Activated T-helper 1 cell treated with Interleukin-2 at 50 U/mL for 16 hours (primary cell): Measurements from ENCODE around the gene TMEM135.
"Not testable (repeated sequence)": the region's sequence is repeated elsewhere in the genome, so short reads cannot be mapped to it uniquely, and the experiment has no call there.

Source experiments
- DNase-seq: peaks from one replicate; pipeline ENCODE4 v3.0.0-alpha.2; 2020; ENCODE audit warnings: low read depth

TMEM135 gene

GRCh38 chr11:87141980-87142514 lies 104.3 kb downstream of the TMEM135 start:
- DNase-seq = no peak

GRCh38 chr11:87142594-87142993 lies 104.9 kb downstream of the TMEM135 start:
- DNase-seq = no peak

DNA sequence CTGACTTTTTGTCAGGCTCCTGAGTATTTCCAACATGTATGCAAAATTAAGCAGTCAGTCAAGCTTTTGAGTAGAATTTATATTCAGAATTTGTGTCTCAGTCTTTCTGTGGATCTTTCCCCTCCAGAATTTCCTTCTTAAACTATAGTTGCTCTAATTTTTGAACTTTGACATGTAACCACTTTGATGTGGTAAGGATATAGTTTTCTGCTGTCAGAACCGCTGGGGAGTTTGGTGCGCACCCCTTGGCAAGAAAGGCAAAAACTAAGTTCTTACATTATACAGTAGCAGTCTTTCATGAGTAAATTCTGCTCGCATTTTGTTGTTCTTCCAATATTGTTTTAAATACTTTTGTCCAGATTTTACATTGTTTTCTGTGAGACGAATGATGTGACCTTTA lies 105.9 kb downstream of the TMEM135 start:
- DNase-seq = no peak

- no peak for DNase-seq
These were observed 106.5 kb downstream of the TMEM135 start for GRCh38 chr11:87144252-87144651.

DNA sequence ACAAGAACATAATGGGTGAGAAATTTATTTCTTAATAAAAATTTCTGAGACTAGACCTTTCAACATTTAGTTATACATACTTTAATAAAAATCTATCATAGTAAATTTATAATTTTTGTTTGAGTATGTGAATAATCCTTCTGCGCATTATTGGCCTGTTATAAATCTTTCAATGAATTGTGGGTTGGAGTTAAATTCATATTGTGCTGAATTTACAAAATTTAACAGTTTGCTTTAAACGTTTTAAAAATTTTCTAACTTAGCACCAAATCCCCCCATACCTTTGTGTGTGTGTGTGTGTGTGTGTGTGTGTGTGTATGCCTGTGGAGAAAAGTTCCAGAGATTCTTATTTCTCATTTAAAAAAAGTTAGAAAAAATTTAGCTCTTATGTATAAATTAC lies 111.0 kb downstream of the TMEM135 start:
- no peak for DNase-seq

DNA sequence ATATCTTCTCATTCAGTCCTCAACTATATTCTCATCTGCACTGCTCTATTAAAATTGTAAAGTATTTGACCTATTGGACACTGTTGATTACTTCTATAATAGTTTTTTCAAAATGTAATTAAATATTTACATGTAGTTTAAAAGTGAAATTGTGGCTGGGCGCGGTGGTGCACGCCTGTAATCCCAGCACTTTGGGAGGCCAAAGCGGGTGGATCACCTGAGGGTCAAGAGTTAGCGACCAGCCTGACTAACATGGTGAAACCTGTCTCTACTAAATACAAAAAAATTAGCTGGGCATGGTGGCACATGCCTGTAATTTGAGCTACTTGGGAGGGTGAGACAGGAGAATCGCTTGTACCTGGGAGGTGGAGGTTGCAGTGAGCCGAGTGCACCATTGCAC lies 112.0 kb downstream of the TMEM135 start:
- not testable (repeated sequence) for DNase-seq

GRCh38 chr11:87150936-87151335 lies 113.2 kb downstream of the TMEM135 start:
- no peak for DNase-seq

DNA sequence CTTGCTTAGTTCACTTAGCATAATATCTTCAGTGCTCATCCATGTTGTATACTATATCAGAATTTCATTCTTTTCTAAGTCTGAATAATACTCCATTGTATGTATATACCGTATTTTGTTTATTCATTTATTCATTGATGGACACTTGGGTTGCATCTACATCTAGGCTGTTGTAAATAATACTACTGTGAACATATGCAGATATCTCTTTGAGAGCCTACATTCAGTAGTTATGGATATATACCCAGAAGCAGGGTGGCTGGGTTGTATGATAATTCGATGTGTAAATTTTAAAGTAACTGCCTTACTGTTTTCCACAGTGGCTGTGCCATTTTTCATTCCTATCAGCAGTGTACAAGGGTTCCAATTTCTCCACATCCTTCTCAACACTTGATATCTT lies 116.5 kb downstream of the TMEM135 start:
- no peak for DNase-seq

- DNase-seq = no peak
These were observed 119.2 kb downstream of the TMEM135 start for GRCh38 chr11:87156970-87157369.

GRCh38 chr11:87169076-87169475 lies 131.3 kb downstream of the TMEM135 start:
- DNase-seq = not testable (repeated sequence)

GRCh38 chr11:87173185-87174039 lies 135.7 kb downstream of the TMEM135 start:
- no peak for DNase-seq

DNA sequence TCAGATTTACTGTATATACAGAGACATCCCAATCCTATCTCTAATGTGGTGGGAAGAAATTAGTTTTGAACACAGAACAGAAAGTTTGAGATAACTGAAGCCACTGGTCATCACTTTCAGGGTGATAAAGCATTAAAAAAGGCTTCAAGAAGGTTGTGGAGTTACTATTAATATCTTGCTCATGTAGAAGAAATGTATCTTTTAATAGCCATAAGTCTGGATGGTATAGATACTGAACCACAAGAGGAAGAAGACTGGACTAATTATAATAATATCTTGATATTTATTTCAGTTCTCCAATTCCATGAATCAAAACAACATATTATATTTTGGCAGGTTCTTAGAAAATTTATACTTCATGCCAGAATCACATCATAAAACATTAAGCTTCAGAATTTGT lies 137.1 kb downstream of the TMEM135 start:
- no peak for DNase-seq

DNA sequence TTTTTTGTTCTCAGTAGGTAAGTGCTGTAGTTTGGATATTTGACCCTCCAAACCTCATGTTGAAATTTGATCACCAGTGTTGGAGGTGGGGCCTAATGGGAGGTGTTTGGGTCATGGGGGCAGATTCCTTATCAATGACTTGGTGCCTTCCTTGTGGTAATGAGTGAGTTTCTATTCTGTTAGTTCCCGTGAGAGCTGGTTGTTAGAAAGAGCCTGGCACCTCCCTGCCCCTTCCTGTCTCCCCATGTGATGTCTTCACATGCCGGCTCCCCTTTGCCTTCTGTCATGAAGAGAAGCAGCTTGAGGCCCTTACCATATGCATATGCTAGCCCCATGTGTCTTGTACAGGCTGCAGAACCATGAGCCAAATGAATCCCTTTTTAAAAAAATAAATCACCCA lies 138.3 kb downstream of the TMEM135 start:
- DNase-seq = no peak

GRCh38 chr11:87179621-87180020 lies 141.9 kb downstream of the TMEM135 start:
- no peak for DNase-seq

DNA sequence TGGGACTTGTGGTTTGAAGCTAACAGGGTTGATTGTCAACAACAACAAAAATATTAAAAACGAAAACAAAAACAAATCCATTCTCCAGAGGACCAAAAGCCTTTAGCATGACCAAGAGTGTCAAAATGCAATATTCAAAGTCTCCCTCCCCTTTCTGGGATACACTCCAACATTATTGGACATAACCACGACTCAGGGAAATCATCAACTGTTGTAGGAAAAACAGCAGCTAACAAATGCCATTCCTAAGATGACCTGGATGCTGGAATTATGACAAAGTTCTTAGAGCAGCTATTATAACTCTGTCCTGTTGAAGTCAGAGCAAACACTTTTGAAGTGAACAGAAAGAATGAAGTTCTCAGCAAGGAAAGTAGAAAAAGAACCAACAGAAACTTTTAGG lies 143.0 kb downstream of the TMEM135 start:
- DNase-seq = no peak

DNA sequence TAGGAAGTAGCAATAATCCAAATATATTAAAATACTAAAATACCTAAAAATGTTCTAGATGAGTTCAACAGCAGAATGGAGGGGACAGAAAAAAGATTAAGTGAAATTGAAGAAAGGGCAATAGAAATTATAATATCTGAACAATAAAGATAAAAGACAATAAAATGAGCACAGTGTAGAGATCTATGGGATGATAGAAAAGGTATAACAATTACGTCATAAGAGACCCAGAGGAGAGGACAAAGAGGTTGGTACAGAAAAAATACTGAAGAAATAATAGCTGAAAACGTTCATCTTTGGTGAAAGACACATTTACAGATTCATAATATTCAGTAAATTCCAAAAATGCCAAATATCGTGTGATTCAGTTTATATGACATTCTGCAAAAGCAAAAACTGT lies 143.4 kb downstream of the TMEM135 start:
- DNase-seq = no peak

DNA sequence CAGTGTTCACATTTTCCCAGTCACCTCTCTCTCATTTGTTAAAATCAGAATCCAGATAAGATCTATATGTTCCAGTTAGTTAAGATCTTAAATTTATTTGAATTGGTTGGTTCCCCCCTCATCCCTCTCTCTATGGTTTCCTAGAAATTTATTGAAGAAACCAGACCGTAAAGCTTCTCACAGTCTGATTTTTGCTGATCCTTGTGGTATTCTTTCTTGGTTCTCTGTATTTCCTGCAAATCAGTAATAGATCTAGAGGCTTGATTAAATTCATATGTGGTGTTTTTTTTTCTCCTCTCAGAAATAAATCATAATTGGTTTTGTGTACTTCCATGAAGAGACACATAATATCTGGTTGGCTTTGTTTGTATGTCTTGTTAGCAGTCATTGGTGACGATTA lies 147.5 kb downstream of the TMEM135 start:
- DNase-seq = no peak

DNA sequence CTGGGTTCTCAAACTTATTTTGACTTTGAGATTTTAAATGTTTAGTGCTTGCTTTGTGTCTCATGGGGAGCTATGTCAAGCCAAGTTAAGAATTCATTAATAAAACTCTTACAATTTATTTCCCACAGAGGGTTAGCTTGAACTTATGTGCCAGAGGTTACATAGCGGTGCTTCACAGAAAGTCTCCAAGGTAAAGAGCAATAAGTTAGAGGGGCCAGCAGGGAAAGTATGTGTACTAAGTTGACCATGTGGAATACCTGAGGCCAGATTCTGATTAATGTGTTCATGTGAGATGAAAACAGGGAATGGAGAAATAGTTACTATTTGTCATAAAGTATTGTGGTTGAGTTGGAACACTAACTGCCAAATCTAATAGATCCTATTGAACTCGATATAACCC lies 149.3 kb downstream of the TMEM135 start:
- DNase-seq = no peak

- DNase-seq = no peak
These were observed 150.2 kb downstream of the TMEM135 start for GRCh38 chr11:87187930-87188329.

GRCh38 chr11:87188396-87188795 lies 150.7 kb downstream of the TMEM135 start:
- DNase-seq = not testable (repeated sequence)

DNA sequence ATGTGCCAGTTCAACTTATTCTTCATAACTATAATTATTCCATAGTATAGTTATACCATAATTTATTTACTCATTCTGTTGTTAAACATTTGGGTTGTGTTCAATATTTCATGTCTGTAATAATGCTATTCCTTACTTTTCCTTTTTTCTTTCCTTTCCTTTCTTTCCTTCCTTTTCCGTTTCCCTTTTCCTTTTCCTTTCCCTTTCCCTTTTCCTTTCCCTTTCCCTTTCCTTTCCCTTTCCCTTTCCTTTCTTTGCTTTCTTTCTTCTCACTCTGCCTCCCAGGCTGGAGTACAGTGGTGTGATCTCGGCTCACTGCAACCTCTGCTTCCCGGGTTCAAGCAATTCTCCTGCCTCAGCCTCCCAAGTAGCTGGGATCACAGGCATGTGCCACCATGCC lies 151.2 kb downstream of the TMEM135 start:
- not testable (repeated sequence) for DNase-seq

DNA sequence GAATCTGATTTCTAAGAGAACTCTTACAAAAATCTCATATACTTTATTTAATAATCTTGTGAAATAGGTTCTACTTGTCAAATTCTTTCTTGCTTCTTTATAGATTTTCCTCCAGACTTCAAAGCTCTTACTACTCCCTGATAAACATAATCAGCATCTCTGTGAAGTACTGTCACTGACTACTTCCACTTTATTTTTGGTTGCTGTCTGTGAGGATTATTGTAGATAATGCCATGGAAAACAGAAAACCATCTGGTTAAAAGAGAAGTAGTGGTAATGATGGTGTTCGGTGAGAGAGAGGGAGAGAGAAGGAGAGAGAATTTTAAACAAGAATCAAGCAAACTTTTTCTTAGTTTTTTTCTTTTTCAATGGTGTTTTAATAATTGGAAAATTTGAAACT lies 152.3 kb downstream of the TMEM135 start:
- no peak for DNase-seq

- DNase-seq = no peak
These were observed 156.2 kb downstream of the TMEM135 start for GRCh38 chr11:87193756-87194470.
